ENCODE results near the gene MRPL34. TPM values are rescaled to one million over a fixed set of nuclear protein-coding genes. Genes with fewer than 3 reads are reported as not detected.
A peak's percentile ranks its signal among the peaks of the same experiment; 100 is the strongest.

Gene MRPL34
- total RNA-seq, 4 donors from 2014 or later: 145 to 369 (median 249) TPM

GRCh38 chr19:17289489-17289888 is 16.2 kb upstream of the MRPL34 start:
- Histone ChIP-seq H3K9me3 (no peaks in the 10 kb centered on the region), H3K27me3 (no peaks in the 10 kb centered on the region), H3K4me1 (peaks cover 0 to 11% of the 10 kb centered on the region in 2 donors), H3K4me3 (no peak overlapping the region), H3K36me3 (no peaks in the 10 kb centered on the region), H3K27ac (peak overlapping the region in 3 of 4 donors; percentile 43 to 49 (median 47))
- DNase-seq (peak; percentile 23 to 61), ATAC-seq (peak; percentile 49 to 60)
- TF ChIP-seq POLR2A (IDR thresholded peaks at IDR 0.05) (no peak), CTCF (IDR thresholded peaks at IDR 0.05 in 4 of 5, conservative IDR thresholded peaks at IDR 0.05 in 1 of 5) (no peak)
- intact Hi-C loops (cut with DNase I; ENCODE audit: low total_unique reads): no loop called here
- in situ Hi-C loops (cut with MboI; ENCODE audit: low sequenced_read_pairs in 4 of 4): loop anchor here in 2 of 4 donors (5.0 to 25.0 kb wide), 3 partner anchors 85 to 527 kb away; no protein-coding TSS in a partner anchor

DNA sequence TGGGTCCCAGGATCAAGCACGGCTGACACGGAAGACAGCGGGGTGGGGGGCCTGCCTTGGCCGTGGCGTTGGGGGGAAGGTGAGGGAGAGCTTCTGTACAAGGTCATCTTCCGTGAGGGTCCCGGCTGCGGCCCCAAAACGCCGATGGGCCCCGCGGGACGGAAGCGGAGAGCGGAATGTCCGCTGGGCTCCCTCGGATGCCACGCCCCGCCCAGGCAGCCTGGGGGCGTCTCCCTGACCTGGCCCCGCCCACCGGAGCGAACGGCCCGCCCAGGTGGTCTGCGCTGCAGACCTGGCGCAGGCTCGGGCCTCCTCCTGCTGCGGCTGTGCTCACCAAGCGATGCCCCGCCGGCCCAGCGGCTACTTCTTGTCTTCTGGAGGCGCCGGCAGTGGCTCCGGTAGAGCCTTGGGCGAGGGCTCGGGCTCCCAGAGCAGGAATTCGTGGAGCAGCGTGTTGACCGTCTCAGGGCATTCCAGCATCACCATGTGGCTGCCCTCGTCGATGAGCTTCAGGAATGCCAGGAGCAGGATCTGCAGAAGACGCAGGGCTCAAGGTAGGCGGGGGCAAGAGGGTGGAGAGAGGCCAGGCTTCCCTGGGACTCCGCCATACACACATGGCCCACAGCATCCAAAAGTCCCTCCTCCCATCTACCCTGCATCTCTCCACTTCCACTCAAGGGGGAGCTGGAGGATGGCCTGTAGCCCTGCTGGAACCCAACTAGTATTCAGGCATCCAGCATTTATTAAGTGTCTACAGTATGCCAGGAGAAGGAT is 13.2 kb upstream of the MRPL34 start:
- intact Hi-C loops (cut with DNase I; ENCODE audit: low total_unique reads) (no loop called here), in situ Hi-C loops (cut with MboI; ENCODE audit: low sequenced_read_pairs in 4 of 4) (loop anchor here in 1 of 4 donors (25.0 kb wide), 1 partner anchor 530 kb away; no protein-coding TSS in a partner anchor)
- ATAC-seq: peak; percentile 64 to 74
- peak in 3 of 5 experiments; percentile 39 to 61 (median 44) for TF ChIP-seq CTCF (IDR thresholded peaks at IDR 0.05 in 4 of 5, conservative IDR thresholded peaks at IDR 0.05 in 1 of 5)
- no peak for TF ChIP-seq POLR2A (IDR thresholded peaks at IDR 0.05)
- no peaks in the 10 kb centered on the region for H3K9me3 ChIP-seq
- H3K27ac ChIP-seq: peak overlapping the region in 3 of 4 donors; percentile 32 to 50 (median 32)
- H3K27me3 ChIP-seq: no peaks in the 10 kb centered on the region
- peak in 1 of 2 donors; percentile 20 for DNase-seq
- H3K4me3 ChIP-seq: peak overlapping the region; percentile 33 to 52 (median 51)
- H3K36me3 ChIP-seq: no peaks in the 10 kb centered on the region
- H3K4me1 ChIP-seq: peaks cover 0 to 11% of the 10 kb centered on the region in 2 donors

DNA sequence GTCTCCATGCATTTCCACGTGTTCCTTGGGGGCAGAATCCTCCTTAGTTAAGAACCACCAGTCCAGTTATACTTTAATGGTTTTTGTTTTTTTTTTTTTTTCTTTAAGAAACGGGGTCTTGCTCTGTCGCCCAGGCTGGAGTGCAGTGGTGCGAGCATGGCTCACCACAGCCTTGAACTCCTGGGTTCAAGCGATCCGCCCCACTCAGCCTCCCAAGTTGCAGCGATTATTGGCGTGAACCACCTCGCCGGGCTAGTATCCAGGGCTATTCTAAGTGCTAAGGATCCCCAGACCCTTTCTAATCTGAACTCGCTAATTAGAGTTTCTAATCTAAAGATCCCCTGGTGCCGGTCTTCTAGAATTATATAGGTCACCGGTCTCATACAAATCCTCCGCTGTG is 12.1 kb upstream of the MRPL34 start:
- no peak for ATAC-seq
- intact Hi-C loops (cut with DNase I; ENCODE audit: low total_unique reads): no loop called here

More for the DNA sequence above, 12.1 kb upstream of the MRPL34 start:
- Histone ChIP-seq H3K27ac (no peak overlapping the region), H3K36me3 (no peaks in the 10 kb centered on the region), H3K4me3 (no peak overlapping the region), H3K27me3 (no peaks in the 10 kb centered on the region), H3K4me1 (peaks cover 0 to 11% of the 10 kb centered on the region in 2 donors), H3K9me3 (no peaks in the 10 kb centered on the region)
- DNase-seq: no peak
- TF ChIP-seq POLR2A (IDR thresholded peaks at IDR 0.05) (no peak), CTCF (IDR thresholded peaks at IDR 0.05 in 4 of 5, conservative IDR thresholded peaks at IDR 0.05 in 1 of 5) (no peak)
- in situ Hi-C loops (cut with MboI; ENCODE audit: low sequenced_read_pairs in 4 of 4): loop anchor here in 1 of 4 donors (25.0 kb wide), 1 partner anchor 531 kb away; no protein-coding TSS in a partner anchor
